Testis (tissue), 2 donors: ENCODE data around the gene PPP2R1A.

Experiments
- CTCF ChIP-seq, 3 experiments: fragments of 450-650 bp in 2 of 3; fragments of 200-600 bp in 1 of 3; sonication (generic) in 1 of 3; IDR thresholded peaks; one replicate each; pipeline ENCODE4 v1.5.1; 2016 to 2019; ENCODE audit warnings: antibody characterized with exemption in 3 of 3, mild to moderate bottlenecking in 2 of 3, moderate library complexity in 1 of 3
- POLR2A ChIP-seq: fragments of 450-650 bp; IDR thresholded peaks from one replicate; pipeline ENCODE4 v1.6.1; 2017; ENCODE audit warnings: antibody characterized with exemption, mild to moderate bottlenecking, moderate library complexity

- TF ChIP-seq CTCF (IDR thresholded peaks at IDR 0.05) = no peak
- TF ChIP-seq POLR2A = no peak
Measured at GRCh38 chr19:52170304-52170703, 19.5 kb upstream of the PPP2R1A start.
